Karpas-422 (cell line): ENCODE measurements around the gene MIA. TPM values are rescaled to one million over a fixed set of nuclear protein-coding genes. Genes with fewer than 3 reads are reported as not detected.

ENCODE experiments used
- DNase-seq: peaks from one replicate; pipeline ENCODE4 v3.0.0-alpha.2; 2015
- H2AFZ ChIP-seq: fragments of 200-600 bp; sonication (generic); 2 replicates; pipeline ENCODE4 v1.6.1; 2014; ENCODE audit warnings: antibody characterized with exemption, low read length, mixed read lengths
- H3K27ac ChIP-seq: fragments of 200-600 bp; sonication (generic); 2 replicates; pipeline ENCODE4 v1.5.1; 2014; ENCODE audit warnings: mild to moderate bottlenecking, low read length, moderate library complexity
- H3K27me3 ChIP-seq: fragments of 200-600 bp; sonication (generic); 2 replicates; pipeline ENCODE4 v1.6.1; 2014; ENCODE audit warnings: low read length, mixed read lengths
- H3K36me3 ChIP-seq: fragments of 200-600 bp; sonication (generic); 2 replicates; pipeline ENCODE4 v1.6.1; 2014; ENCODE audit warnings: low read length, mixed read lengths; ENCODE audit not compliant: insufficient read depth
- H3K4me1 ChIP-seq: fragments of 200-600 bp; sonication (generic); 2 replicates; pipeline ENCODE4 v1.6.1; 2014; ENCODE audit warnings: mild to moderate bottlenecking, low read length, mixed read lengths
- H3K4me2 ChIP-seq: fragments of 200-600 bp; sonication (generic); 2 replicates; pipeline ENCODE4 v1.6.1; 2014; ENCODE audit warnings: low read length, low read depth, mild to moderate bottlenecking; ENCODE audit not compliant: poor library complexity, severe bottlenecking
- H3K4me3 ChIP-seq: fragments of 200-600 bp; sonication (generic); 2 replicates; pipeline ENCODE4 v1.5.1; 2014; ENCODE audit warnings: mild to moderate bottlenecking, antibody characterized with exemption, low read length, mixed read lengths
- H3K79me2 ChIP-seq: fragments of 200-600 bp; sonication (generic); 2 replicates; pipeline ENCODE4 v1.6.1; 2014; ENCODE audit warnings: mild to moderate bottlenecking, low read length, mixed read lengths
- H3K9ac ChIP-seq: fragments of 200-600 bp; sonication (generic); 2 replicates; pipeline ENCODE4 v1.6.0; 2014; ENCODE audit warnings: low read length
- H3K9me2 ChIP-seq: fragments of 200-600 bp; sonication (generic), shearing (Covaris generic); replicated peaks from 2 replicates; pipeline ENCODE4 v1.6.0; 2014; ENCODE audit warnings: mild to moderate bottlenecking, low read length, moderate library complexity; ENCODE audit not compliant: insufficient read depth
- H3K9me3 ChIP-seq: fragments of 300-700, 200-600 bp; sonication (generic); 2 replicates; pipeline ENCODE4 v1.6.1; 2014; ENCODE audit warnings: low read length, mixed read lengths
- H4K20me1 ChIP-seq: fragments of 200-600 bp; sonication (generic); 2 replicates; pipeline ENCODE4 v1.6.1; 2014; ENCODE audit warnings: mild to moderate bottlenecking, antibody characterized with exemption, low read length, low read depth; ENCODE audit not compliant: insufficient read depth
- total RNA-seq: library from RNA; depleted of rRNA; stranded (reverse); fragments of >200 nt; shearing (Covaris generic); gene quantifications from 2 replicates; pipeline ENCODE4 v1.2.3, GENCODE V29; 2014; ENCODE audit warnings: low replicate concordance

Gene MIA
- total RNA-seq, 1 experiment from 2014 or later = not detected

DNA sequence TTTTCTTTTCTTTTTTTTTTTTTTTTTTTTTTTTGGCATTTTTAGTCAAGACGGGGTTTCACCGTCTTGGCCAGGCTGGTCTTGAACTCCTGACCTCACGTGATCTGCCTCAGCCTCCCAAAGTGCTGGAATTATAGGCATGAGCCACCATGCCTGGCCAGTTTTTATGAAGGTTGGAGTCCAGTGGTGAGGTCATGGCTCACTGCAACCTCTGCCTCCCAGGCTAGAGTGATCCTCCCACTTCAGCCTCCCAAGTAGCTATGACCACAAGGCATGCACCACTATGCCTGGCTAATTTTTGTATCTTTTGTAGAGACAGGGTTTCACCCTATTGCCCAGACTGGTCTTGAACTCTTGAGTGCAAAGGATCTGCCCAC lies 20.1 kb upstream of the MIA start:
- Histone ChIP-seq H3K9me2 (no peaks in the 10 kb centered on the region), H3K36me3 (peaks cover 43% of the 10 kb centered on the region), H3K4me2 (peak overlapping the region; percentile 38), H3K9ac (no peak overlapping the region), H3K4me3 (no peak overlapping the region), H2AFZ (no peak overlapping the region), H3K4me1 (peaks cover 32% of the 10 kb centered on the region), H3K27me3 (no peaks in the 10 kb centered on the region), H4K20me1 (peaks cover 39% of the 10 kb centered on the region), H3K79me2 (peaks cover 74% of the 10 kb centered on the region), H3K27ac (no peak overlapping the region), H3K9me3 (no peaks in the 10 kb centered on the region)
- no peak for DNase-seq

DNA sequence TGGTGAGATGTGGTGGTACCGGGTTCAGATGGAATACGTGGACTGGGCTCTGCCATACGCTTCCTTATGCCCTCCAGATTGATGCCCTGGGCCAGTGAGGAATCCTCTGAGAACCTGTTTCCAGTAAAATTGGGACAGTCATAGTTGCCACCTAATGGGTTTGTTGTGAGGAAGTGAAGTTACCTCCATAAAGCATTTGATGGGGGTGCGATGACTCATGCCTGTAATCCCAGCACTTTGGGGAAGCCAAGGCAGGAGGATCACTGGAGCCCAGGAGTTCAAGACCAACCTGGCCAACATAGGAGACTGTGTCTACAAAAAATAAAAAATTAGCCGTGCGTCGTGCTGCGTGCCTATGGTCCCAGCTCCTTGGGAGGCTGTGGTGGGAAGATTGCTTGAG lies 19.5 kb upstream of the MIA start:
- peaks cover 48% of the 10 kb centered on the region for H3K36me3 ChIP-seq
- H4K20me1 ChIP-seq = peaks cover 43% of the 10 kb centered on the region
- H3K4me1 ChIP-seq = peaks cover 32% of the 10 kb centered on the region
- H3K9ac ChIP-seq = no peak overlapping the region
- DNase-seq = no peak
- H3K9me3 ChIP-seq = no peaks in the 10 kb centered on the region
- H2AFZ ChIP-seq = no peak overlapping the region
- H3K4me3 ChIP-seq = no peak overlapping the region
- no peaks in the 10 kb centered on the region for H3K9me2 ChIP-seq
- no peak overlapping the region for H3K27ac ChIP-seq
- no peak overlapping the region for H3K4me2 ChIP-seq
- H3K79me2 ChIP-seq = peaks cover 74% of the 10 kb centered on the region
- no peaks in the 10 kb centered on the region for H3K27me3 ChIP-seq

DNA sequence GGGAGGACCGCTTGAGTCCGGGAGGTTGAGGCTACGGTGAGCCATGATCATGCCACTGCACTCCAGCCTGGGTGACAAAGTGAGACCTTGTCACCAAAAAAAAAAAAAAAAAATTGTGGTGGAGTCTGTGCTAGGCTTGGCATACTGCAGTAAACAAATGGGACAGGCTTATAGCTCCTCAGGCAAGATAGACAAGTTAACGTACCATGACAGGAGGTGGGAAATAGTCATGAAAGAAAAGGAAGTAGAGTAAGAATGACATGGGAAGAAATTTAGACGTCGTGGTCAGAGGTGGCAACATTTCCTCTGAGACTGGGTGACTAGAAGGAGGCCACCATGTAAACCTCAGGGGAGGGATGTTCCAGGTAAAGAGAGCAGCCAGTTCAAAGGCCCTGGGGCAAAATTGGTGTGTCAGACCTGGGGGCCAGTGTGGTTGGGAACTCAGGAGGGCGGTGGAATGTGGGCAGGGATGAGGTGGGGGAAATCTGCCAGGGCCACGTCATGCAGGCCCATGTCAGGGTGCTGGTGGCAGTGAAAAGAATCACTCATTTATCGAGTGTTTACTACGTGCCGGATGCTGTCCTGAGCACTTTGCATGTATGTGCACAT lies 18.7 kb upstream of the MIA start:
- H3K4me3 ChIP-seq = no peak overlapping the region
- no peaks in the 10 kb centered on the region for H3K9me3 ChIP-seq
- peaks cover 68% of the 10 kb centered on the region for H3K79me2 ChIP-seq
- no peak overlapping the region for H3K27ac ChIP-seq
- H3K9me2 ChIP-seq = no peaks in the 10 kb centered on the region
- no peaks in the 10 kb centered on the region for H3K27me3 ChIP-seq
- H3K4me1 ChIP-seq = peaks cover 32% of the 10 kb centered on the region
- no peak overlapping the region for H3K9ac ChIP-seq
- H3K4me2 ChIP-seq = no peak overlapping the region
- no peak overlapping the region for H2AFZ ChIP-seq
- peaks cover 55% of the 10 kb centered on the region for H3K36me3 ChIP-seq
- H4K20me1 ChIP-seq = peaks cover 46% of the 10 kb centered on the region
- no peak for DNase-seq

DNA sequence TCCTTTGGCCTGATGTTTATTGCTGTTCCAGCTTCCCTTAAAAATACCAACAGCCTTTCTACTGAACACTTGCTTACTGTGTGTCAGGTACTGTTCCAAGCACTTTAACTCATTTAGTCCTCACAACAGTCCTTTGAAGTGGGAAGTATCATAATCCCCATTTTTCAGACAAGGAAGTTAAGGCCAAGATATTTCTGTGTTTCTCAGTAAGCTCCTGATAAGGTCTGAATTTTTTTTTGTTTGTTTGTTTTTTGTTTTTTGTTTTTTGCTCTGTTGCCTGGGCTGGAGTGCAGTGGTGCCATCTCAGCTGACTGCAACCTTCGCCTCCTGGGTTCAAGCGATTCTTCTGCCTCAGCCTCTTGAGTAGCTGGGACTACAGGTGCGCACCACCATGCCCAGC lies 16.8 kb upstream of the MIA start:
- H3K27ac ChIP-seq = no peak overlapping the region
- H3K27me3 ChIP-seq = no peaks in the 10 kb centered on the region
- H3K9me2 ChIP-seq = no peaks in the 10 kb centered on the region
- no peaks in the 10 kb centered on the region for H3K9me3 ChIP-seq
- H3K36me3 ChIP-seq = peaks cover 73% of the 10 kb centered on the region
- no peak overlapping the region for H3K4me3 ChIP-seq
- H3K4me2 ChIP-seq = no peak overlapping the region
- DNase-seq = no peak
- no peak overlapping the region for H2AFZ ChIP-seq
- peaks cover 22% of the 10 kb centered on the region for H3K4me1 ChIP-seq
- peaks cover 55% of the 10 kb centered on the region for H4K20me1 ChIP-seq
- no peak overlapping the region for H3K9ac ChIP-seq
- peaks cover 50% of the 10 kb centered on the region for H3K79me2 ChIP-seq

DNA sequence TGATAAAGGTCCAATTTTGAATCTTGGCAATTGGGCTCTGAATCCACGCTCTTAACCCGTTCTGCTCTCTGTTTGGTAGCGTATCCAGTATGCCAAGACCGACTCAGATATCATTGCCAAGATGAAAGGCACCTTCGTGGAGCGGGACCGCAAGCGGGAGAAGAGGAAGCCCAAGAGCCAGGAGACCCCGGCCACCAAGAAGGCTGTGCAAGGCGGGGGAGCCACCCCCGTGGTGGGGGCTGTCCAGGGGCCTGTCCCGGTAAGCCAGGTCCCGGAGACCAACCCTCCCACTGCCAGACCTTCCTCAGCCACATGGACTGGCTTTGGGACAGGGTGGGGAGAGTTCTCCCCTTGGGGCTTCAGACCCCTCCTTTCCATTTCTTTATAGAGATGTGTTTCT lies 16.0 kb upstream of the MIA start:
- no peak for DNase-seq
- Histone ChIP-seq H3K4me2 (no peak overlapping the region), H3K9ac (no peak overlapping the region), H3K27ac (no peak overlapping the region), H3K36me3 (peaks cover 78% of the 10 kb centered on the region), H3K9me2 (no peaks in the 10 kb centered on the region), H4K20me1 (peaks cover 53% of the 10 kb centered on the region), H3K9me3 (no peaks in the 10 kb centered on the region), H3K4me1 (peaks cover 17% of the 10 kb centered on the region), H3K27me3 (no peaks in the 10 kb centered on the region), H3K4me3 (no peak overlapping the region), H2AFZ (no peak overlapping the region), H3K79me2 (peaks cover 42% of the 10 kb centered on the region)

DNA sequence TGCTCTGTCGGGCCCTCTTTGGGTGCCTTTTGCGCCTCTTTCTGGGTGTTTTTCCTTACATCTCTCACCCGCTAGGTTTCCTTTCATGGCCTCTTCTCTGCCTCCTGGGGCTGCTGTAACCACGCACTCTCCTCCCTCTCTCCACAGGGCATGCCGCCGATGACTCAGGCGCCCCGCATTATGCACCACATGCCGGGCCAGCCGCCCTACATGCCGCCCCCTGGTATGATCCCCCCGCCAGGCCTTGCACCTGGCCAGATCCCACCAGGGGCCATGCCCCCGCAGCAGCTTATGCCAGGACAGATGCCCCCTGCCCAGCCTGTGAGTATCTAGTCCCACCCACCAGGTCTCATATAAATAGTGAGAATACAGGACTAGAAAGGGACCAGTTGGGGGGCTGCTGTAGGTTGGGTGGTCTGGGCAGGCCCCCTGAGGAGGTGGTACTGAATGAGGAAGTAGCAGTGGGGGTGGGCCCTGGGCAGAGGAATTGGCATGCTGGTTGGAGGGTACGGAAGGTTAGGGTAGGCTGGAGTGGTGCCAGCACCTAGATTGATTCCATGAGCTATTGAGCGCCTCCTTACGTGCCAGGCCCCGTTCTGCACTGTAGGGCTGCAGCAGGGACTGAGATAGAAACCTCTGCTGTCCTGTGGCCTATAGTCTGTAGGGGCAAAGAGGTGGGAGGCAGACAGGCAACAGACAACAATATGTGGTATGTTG lies 12.4 kb upstream of the MIA start:
- Histone ChIP-seq H3K79me2 (peaks cover 9% of the 10 kb centered on the region; the same call in 1 of the 2 replicates), H3K4me2 (no peak overlapping the region), H3K27me3 (no peaks in the 10 kb centered on the region), H3K9ac (no peak overlapping the region), H3K4me1 (no peaks in the 10 kb centered on the region), H2AFZ (no peak overlapping the region), H3K9me2 (no peaks in the 10 kb centered on the region), H4K20me1 (peaks cover 23% of the 10 kb centered on the region), H3K36me3 (peaks cover 73% of the 10 kb centered on the region), H3K4me3 (no peak overlapping the region), H3K9me3 (no peaks in the 10 kb centered on the region), H3K27ac (no peak overlapping the region)
- DNase-seq = no peak

DNA sequence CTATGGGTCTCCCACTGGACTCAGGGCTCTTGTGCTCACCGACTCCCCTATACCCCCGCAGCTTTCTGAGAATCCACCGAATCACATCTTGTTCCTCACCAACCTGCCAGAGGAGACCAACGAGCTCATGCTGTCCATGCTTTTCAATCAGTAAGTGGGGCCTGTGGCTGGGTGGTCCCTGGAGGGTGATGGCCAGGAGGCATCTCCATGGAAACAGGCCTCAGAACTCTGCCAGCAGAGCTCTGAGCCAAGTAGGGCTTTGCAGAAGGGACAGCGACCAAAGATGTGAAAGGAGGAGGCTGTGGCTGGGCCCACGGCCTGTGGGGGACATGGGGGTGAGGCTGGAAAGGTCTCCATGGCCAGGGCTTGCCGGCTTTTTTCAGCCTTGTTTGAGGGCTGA lies 11.8 kb upstream of the MIA start:
- peaks cover 69% of the 10 kb centered on the region for H3K36me3 ChIP-seq
- no peak overlapping the region for H3K4me3 ChIP-seq
- no peaks in the 10 kb centered on the region for H3K4me1 ChIP-seq
- no peaks in the 10 kb centered on the region for H3K27me3 ChIP-seq
- H3K79me2 ChIP-seq = peaks cover 6% of the 10 kb centered on the region; the same call in 1 of the 2 replicates
- no peak overlapping the region for H3K27ac ChIP-seq
- no peak overlapping the region for H3K9ac ChIP-seq
- H3K9me3 ChIP-seq = no peaks in the 10 kb centered on the region
- peaks cover 23% of the 10 kb centered on the region for H4K20me1 ChIP-seq
- no peak overlapping the region for H2AFZ ChIP-seq
- no peak overlapping the region for H3K4me2 ChIP-seq
- H3K9me2 ChIP-seq = no peaks in the 10 kb centered on the region
- no peak for DNase-seq

DNA sequence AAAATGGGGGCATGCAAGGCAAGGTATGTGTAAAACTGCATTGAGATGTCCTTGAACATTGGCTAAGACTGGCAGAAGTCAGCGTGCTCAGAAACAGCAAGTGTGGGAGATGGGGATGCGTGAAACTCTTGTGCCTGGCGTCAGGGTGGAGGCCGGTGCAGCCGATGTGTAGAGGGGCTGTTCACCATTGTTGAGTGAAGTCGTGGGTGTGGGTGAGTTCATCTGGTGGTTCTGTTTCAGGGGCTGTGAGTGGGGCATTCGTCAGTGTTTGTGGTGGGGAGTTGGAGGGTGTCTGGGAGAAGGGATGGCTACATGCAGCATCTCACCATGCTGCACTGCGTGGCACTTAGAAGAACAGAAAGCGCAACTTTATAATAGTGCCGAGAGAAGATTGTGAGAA lies 11.4 kb upstream of the MIA start:
- H3K27me3 ChIP-seq = no peaks in the 10 kb centered on the region
- H3K79me2 ChIP-seq = peaks cover 6% of the 10 kb centered on the region; the same call in 1 of the 2 replicates
- H4K20me1 ChIP-seq = peaks cover 23% of the 10 kb centered on the region

More for the DNA sequence above, 11.4 kb upstream of the MIA start:
- H3K27ac ChIP-seq = no peak overlapping the region
- H3K9me2 ChIP-seq = no peaks in the 10 kb centered on the region
- H3K9me3 ChIP-seq = no peaks in the 10 kb centered on the region
- no peaks in the 10 kb centered on the region for H3K4me1 ChIP-seq
- peaks cover 67% of the 10 kb centered on the region for H3K36me3 ChIP-seq
- no peak overlapping the region for H2AFZ ChIP-seq
- DNase-seq = no peak
- H3K9ac ChIP-seq = no peak overlapping the region
- no peak overlapping the region for H3K4me2 ChIP-seq
- no peak overlapping the region for H3K4me3 ChIP-seq
